GM12801 (cell line): ENCODE data around the gene SLC35F4.

Experiments used
- CTCF ChIP-seq: IDR thresholded peaks from one replicate; pipeline ENCODE4 v1.5.1; 2011; ENCODE audit warnings: control low read depth; ENCODE audit not compliant: insufficient read length; ENCODE audit errors: extremely low read depth

SLC35F4 gene

GRCh38 chr14:57737598-57737997 is 128.3 kb downstream of the SLC35F4 start:
- TF ChIP-seq CTCF, result no peak

GRCh38 chr14:57736391-57736790 is 129.5 kb downstream of the SLC35F4 start:
- no peak for TF ChIP-seq CTCF

- no peak for TF ChIP-seq CTCF
These were observed 130.6 kb downstream of the SLC35F4 start for GRCh38 chr14:57735276-57735675.

GRCh38 chr14:57732463-57733285 is 133.2 kb downstream of the SLC35F4 start:
- no peak for TF ChIP-seq CTCF

GRCh38 chr14:57729208-57730187 is 136.4 kb downstream of the SLC35F4 start:
- TF ChIP-seq CTCF, result no peak

GRCh38 chr14:57725399-57726077 is 140.4 kb downstream of the SLC35F4 start:
- no peak for TF ChIP-seq CTCF

- TF ChIP-seq CTCF, result no peak
These were observed 151.4 kb downstream of the SLC35F4 start for GRCh38 chr14:57714487-57714931.
